Nephron progenitor cell (in vitro differentiated cells): ENCODE results near the gene HDAC4.

Experiments used
- DNase-seq: peaks from one replicate; pipeline ENCODE4 v3.0.0; 2021
- H3K27ac Mint-ChIP-seq: 2 replicates; pipeline ENCODE4 v1.8.0; 2021; ENCODE audit warnings: mild to moderate bottlenecking, moderate library complexity, mixed read lengths
- H3K27me3 Mint-ChIP-seq: 2 replicates; pipeline ENCODE4 v1.8.0; 2021; ENCODE audit warnings: mild to moderate bottlenecking, low read depth, mixed read lengths; ENCODE audit not compliant: poor library complexity
- H3K36me3 Mint-ChIP-seq: 2 replicates; pipeline ENCODE4 v1.8.0; 2021; ENCODE audit warnings: low read depth, mixed read lengths
- H3K4me1 Mint-ChIP-seq: 2 replicates; pipeline ENCODE4 v1.8.0; 2021; ENCODE audit warnings: mixed read lengths
- H3K4me3 Mint-ChIP-seq: 2 replicates; pipeline ENCODE4 v1.8.0; 2021; ENCODE audit warnings: mild to moderate bottlenecking, moderate library complexity, mixed read lengths
- H3K9me3 Mint-ChIP-seq: 2 replicates; pipeline ENCODE4 v1.8.0; 2021; ENCODE audit warnings: mild to moderate bottlenecking, moderate library complexity, mixed read lengths
- CTCF ChIP-seq: fragments of 200-600 bp; sonication (generic); IDR thresholded peaks from 2 replicates; pipeline ENCODE4 v1.5.0; 2021; ENCODE audit warnings: antibody characterized with exemption

Gene HDAC4

DNA sequence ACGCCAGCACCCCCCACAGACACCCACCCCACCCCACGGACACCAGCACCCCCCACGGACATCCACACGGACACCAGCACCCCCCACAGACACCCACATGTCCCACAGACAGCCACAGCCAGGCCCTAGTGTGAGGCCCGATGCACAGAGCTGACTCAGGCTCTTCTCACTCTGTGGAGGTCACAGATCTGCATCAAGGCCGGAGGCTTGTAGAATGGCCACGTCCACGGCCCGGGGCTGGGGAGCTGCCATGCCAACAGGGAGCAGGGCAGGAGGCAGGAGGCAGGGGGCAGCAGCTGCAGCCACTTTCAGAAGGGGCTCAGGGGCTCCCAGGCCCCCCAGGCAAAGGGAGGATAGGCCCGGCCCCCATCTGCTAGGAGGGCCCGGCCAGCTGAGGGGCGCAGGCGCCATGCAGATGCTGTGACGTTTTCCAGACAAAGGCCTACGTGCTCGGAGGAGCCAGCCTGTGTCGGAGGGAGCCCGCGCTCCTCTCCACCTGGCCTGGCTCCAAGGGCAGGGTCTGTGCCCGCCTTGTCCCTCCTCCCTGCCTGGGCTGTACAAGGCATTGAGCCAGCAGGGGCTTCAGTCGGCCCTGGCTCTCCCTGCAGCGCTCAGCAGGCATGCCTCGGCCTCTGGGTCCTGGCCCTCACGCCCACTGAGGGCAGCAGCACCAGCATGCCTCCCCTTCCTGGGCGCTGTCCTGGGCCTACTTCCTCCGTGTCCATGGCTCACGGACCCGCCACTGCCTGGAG lies 304.0 kb downstream of the HDAC4 start:
- Mint-ChIP-seq H3K27ac (no peak overlapping the region), H3K4me3 (no peak overlapping the region), H3K4me1 (peaks cover 9% of the 10 kb centered on the region), H3K9me3 (no peaks in the 10 kb centered on the region), H3K27me3 (peaks cover 2% of the 10 kb centered on the region), H3K36me3 (peaks cover 19% of the 10 kb centered on the region)
- no peak for DNase-seq
- no peak for TF ChIP-seq CTCF

- no peak for DNase-seq
- no peak overlapping the region for H3K27ac Mint-ChIP-seq
- peaks cover 19% of the 10 kb centered on the region for H3K36me3 Mint-ChIP-seq
- peaks cover 14% of the 10 kb centered on the region for H3K4me1 Mint-ChIP-seq
- no peaks in the 10 kb centered on the region for H3K27me3 Mint-ChIP-seq
- no peaks in the 10 kb centered on the region for H3K9me3 Mint-ChIP-seq
- no peak overlapping the region for H3K4me3 Mint-ChIP-seq
- TF ChIP-seq CTCF, result no peak
These were observed 305.2 kb downstream of the HDAC4 start for GRCh38 chr2:239095460-239096081.

- DNase-seq, result no peak
- H3K27ac Mint-ChIP-seq, result peak overlapping the region; percentile 92
- peaks cover 20% of the 10 kb centered on the region for H3K36me3 Mint-ChIP-seq
- H3K27me3 Mint-ChIP-seq, result no peaks in the 10 kb centered on the region
- no peaks in the 10 kb centered on the region for H3K9me3 Mint-ChIP-seq
- H3K4me1 Mint-ChIP-seq, result peaks cover 21% of the 10 kb centered on the region
- TF ChIP-seq CTCF, result no peak
- H3K4me3 Mint-ChIP-seq, result no peak overlapping the region
These were observed 306.0 kb downstream of the HDAC4 start for GRCh38 chr2:239094867-239095266.

DNA sequence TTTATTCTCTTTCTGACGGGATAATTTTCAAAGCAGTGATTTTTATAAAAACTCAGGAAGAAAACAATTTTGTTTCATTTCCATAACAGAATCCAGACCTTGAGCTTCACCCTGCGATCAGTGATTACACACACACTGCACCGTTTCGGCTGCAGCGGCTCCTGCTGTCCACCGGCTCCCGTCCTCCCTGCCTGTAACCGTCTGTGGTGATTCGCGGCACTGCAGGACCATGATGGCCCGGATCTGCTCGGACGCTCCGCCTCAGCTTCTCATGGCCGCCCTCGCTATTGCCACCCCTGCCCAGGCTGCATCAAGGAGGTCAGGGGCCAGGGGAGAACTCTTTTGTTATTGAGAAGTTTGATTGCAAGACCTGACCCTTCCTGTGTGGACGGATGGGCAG lies 306.9 kb downstream of the HDAC4 start:
- DNase-seq, result no peak
- Mint-ChIP-seq H3K4me3 (no peak overlapping the region), H3K36me3 (peaks cover 21% of the 10 kb centered on the region), H3K27me3 (no peaks in the 10 kb centered on the region), H3K4me1 (peaks cover 22% of the 10 kb centered on the region), H3K9me3 (no peaks in the 10 kb centered on the region), H3K27ac (no peak overlapping the region)
- no peak for TF ChIP-seq CTCF

- H3K4me3 Mint-ChIP-seq, result no peak overlapping the region
- DNase-seq, result no peak
- no peak overlapping the region for H3K27ac Mint-ChIP-seq
- H3K27me3 Mint-ChIP-seq, result no peaks in the 10 kb centered on the region
- no peaks in the 10 kb centered on the region for H3K9me3 Mint-ChIP-seq
- TF ChIP-seq CTCF, result no peak
- peaks cover 22% of the 10 kb centered on the region for H3K4me1 Mint-ChIP-seq
- peaks cover 21% of the 10 kb centered on the region for H3K36me3 Mint-ChIP-seq
These were observed 307.3 kb downstream of the HDAC4 start for GRCh38 chr2:239093542-239093941.
